Measurements from ENCODE around the gene AP2S1. TPM values are rescaled to one million over a fixed set of nuclear protein-coding genes. Genes with fewer than 3 reads are reported as not detected.

Gene AP2S1
- total RNA-seq, 1 experiment from 2014 or later, result 241 TPM

GRCh38 chr19:46867170-46867569 is 16.5 kb upstream of the AP2S1 start:
- ChIA-PET POLR2A (ENCODE audit: low non-redundant PET) (no interaction called here), CTCF (no interaction called here)
- no peak for DNase-seq (ENCODE audit: low spot score)
- H3K27me3 ChIP-seq (replicated peaks; ENCODE audit: insufficient read depth, low read depth, low read length, poor library complexity), result no peaks in the 10 kb centered on the region
- no peak for TF ChIP-seq EZH2 (IDR thresholded peaks at IDR 0.05; ENCODE audit: borderline replicate concordance, low read depth, low read length, poor library complexity, severe bottlenecking)
- TF ChIP-seq CTCF (conservative IDR thresholded peaks at IDR 0.05; ENCODE audit: low read depth, low read length), result no peak
- peaks cover 3% of the 10 kb centered on the region for H3K36me3 ChIP-seq (ENCODE audit: insufficient read depth, low read length, poor library complexity, severe bottlenecking)
- H3K9me3 ChIP-seq (ENCODE audit: low read depth, low read length, poor library complexity, severe bottlenecking), result no peaks in the 10 kb centered on the region
- intact Hi-C loops (cut with micrococcal nuclease; ENCODE audit: unreplicated experiment), result no loop called here
- H3K4me1 ChIP-seq (ENCODE audit: insufficient read depth, low read length, poor library complexity, severe bottlenecking), result peaks cover 29% of the 10 kb centered on the region
- BruUV-seq (replicated peaks), result no TSS peak
- H3K27ac ChIP-seq (ENCODE audit: low read depth, low read length, poor library complexity, severe bottlenecking), result peak overlapping the region; percentile 20
- no peak overlapping the region for H3K4me3 ChIP-seq (ENCODE audit: low read depth, low read length, poor library complexity, severe bottlenecking)

- TF ChIP-seq CTCF (conservative IDR thresholded peaks at IDR 0.05; ENCODE audit: low read depth, low read length) (no peak), EZH2 (IDR thresholded peaks at IDR 0.05; ENCODE audit: borderline replicate concordance, low read depth, low read length, poor library complexity, severe bottlenecking) (no peak)
- no peaks in the 10 kb centered on the region for H3K9me3 ChIP-seq (ENCODE audit: low read depth, low read length, poor library complexity, severe bottlenecking)
- H3K36me3 ChIP-seq (ENCODE audit: insufficient read depth, low read length, poor library complexity, severe bottlenecking), result peaks cover 3% of the 10 kb centered on the region
- ChIA-PET POLR2A (ENCODE audit: low non-redundant PET) (interaction anchor here (0.6 kb wide), 1 partner anchor 80 kb away, joined by 4 read pairs; no protein-coding TSS in a partner anchor), CTCF (no interaction called here)
- intact Hi-C loops (cut with micrococcal nuclease; ENCODE audit: unreplicated experiment), result no loop called here
- no peak overlapping the region for H3K4me3 ChIP-seq (ENCODE audit: low read depth, low read length, poor library complexity, severe bottlenecking)
- no peak for DNase-seq (ENCODE audit: low spot score)
- no TSS peak for BruUV-seq (replicated peaks)
- peaks cover 29% of the 10 kb centered on the region for H3K4me1 ChIP-seq (ENCODE audit: insufficient read depth, low read length, poor library complexity, severe bottlenecking)
- H3K27ac ChIP-seq (ENCODE audit: low read depth, low read length, poor library complexity, severe bottlenecking), result peak overlapping the region; percentile 20
- no peaks in the 10 kb centered on the region for H3K27me3 ChIP-seq (replicated peaks; ENCODE audit: insufficient read depth, low read depth, low read length, poor library complexity)
These were observed 15.9 kb upstream of the AP2S1 start for GRCh38 chr19:46866407-46867136.

GRCh38 chr19:46863818-46864629 is 13.4 kb upstream of the AP2S1 start:
- Histone ChIP-seq H3K27ac (ENCODE audit: low read depth, low read length, poor library complexity, severe bottlenecking) (peak overlapping the region; percentile 100), H3K27me3 (replicated peaks; ENCODE audit: insufficient read depth, low read depth, low read length, poor library complexity) (no peaks in the 10 kb centered on the region), H3K4me3 (ENCODE audit: low read depth, low read length, poor library complexity, severe bottlenecking) (peak overlapping the region; percentile 88), H3K4me1 (ENCODE audit: insufficient read depth, low read length, poor library complexity, severe bottlenecking) (peaks cover 35% of the 10 kb centered on the region), H3K36me3 (ENCODE audit: insufficient read depth, low read length, poor library complexity, severe bottlenecking) (peaks cover 3% of the 10 kb centered on the region), H3K9me3 (ENCODE audit: low read depth, low read length, poor library complexity, severe bottlenecking) (no peaks in the 10 kb centered on the region)
- no peak for TF ChIP-seq CTCF (conservative IDR thresholded peaks at IDR 0.05; ENCODE audit: low read depth, low read length)
- no peak for TF ChIP-seq EZH2 (IDR thresholded peaks at IDR 0.05; ENCODE audit: borderline replicate concordance, low read depth, low read length, poor library complexity, severe bottlenecking)
- DNase-seq (ENCODE audit: low spot score), result peak; percentile 76
- POLR2A ChIA-PET (ENCODE audit: low non-redundant PET), result interaction anchor here (0.6 kb wide), 1 partner anchor 412 kb away, joined by 4 read pairs; no protein-coding TSS in a partner anchor
- BruUV-seq (replicated peaks), result no TSS peak
- CTCF ChIA-PET, result no interaction called here
- intact Hi-C loops (cut with micrococcal nuclease; ENCODE audit: unreplicated experiment), result no loop called here
